ENCODE data around the gene CD47.

GRCh38 chr3:108136561-108137459 lies 46.0 kb upstream of the CD47 start:
- TF ChIP-seq CTCF (IDR thresholded peaks at IDR 0.05): no peak
- no peak for TF ChIP-seq POLR2AphosphoS5 (IDR thresholded peaks at IDR 0.05)

Measured in sigmoid colon (tissue), 4 donors.